Measurements from ENCODE around the gene VSIG1. TPM values are rescaled to one million over a fixed set of nuclear protein-coding genes. Genes with fewer than 3 reads are reported as not detected.

The VSIG1 gene
- total RNA-seq, 1 donor from 2014 or later: 0.56 TPM

DNA sequence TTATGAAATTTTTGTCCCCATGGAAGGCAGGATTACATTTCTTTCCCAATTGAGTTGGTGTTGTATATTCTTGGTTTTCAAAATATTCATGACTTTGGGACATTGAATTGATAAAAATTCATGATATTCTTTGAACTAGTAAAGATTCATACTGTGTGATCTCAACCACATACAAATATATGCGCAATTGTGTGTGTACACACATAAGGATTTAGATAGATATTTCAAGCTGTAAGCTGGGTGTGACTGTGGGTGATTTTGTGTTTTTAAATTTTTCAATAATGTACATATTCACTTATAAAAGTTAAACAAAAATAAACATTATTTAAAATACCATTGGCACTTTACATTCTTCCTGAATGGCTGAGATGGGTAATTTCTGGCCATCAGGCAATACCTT, 19.5 kb upstream of the VSIG1 start:
- H3K4me3 Mint-ChIP-seq (ENCODE audit: unreplicated experiment): no peak overlapping the region
- no peak for DNase-seq (ENCODE audit: low spot score)
- H3K27me3 Mint-ChIP-seq (ENCODE audit: unreplicated experiment): peaks cover 1% of the 10 kb centered on the region

DNA sequence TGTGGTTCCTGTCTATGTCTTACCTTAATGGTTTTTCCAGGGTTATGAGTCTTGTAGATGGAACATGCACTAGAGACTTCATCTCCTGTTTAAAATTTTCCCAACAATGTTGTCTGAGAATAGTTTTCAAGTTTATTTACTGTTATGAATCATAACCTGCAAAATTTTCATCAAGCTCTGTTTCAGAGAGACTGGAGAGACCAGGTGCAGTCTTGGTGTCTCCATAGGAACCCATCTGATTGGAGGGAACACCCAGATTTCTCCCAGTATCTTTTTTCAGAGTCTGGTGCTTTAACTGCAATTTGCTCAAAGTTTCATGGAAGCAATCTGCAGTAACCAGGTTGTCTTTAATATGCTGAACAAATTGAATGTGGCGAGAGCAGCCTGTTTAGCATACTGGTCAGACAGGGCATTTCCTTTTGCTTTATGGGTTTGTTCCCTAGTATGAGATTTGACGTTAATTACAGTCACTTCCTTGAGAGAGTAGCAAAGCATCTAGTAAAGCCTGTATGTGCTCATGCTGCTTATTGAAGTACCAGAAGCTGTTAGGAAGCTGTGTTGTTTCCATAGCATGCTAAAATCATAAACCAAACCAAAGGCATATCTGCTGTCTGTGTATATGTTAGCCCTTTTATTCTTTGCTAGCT, 18.8 kb upstream of the VSIG1 start:
- Mint-ChIP-seq H3K27me3 (ENCODE audit: unreplicated experiment) (peaks cover 1% of the 10 kb centered on the region), H3K9me3 (ENCODE audit: unreplicated experiment) (no peaks in the 10 kb centered on the region), H3K4me3 (ENCODE audit: unreplicated experiment) (no peak overlapping the region), H3K36me3 (ENCODE audit: low read depth, unreplicated experiment) (no peaks in the 10 kb centered on the region), H3K27ac (ENCODE audit: unreplicated experiment) (no peak overlapping the region), H3K4me1 (ENCODE audit: unreplicated experiment) (peaks cover 9% of the 10 kb centered on the region)
- no peak for DNase-seq (ENCODE audit: low spot score)
- TF ChIP-seq, protein P1, sequence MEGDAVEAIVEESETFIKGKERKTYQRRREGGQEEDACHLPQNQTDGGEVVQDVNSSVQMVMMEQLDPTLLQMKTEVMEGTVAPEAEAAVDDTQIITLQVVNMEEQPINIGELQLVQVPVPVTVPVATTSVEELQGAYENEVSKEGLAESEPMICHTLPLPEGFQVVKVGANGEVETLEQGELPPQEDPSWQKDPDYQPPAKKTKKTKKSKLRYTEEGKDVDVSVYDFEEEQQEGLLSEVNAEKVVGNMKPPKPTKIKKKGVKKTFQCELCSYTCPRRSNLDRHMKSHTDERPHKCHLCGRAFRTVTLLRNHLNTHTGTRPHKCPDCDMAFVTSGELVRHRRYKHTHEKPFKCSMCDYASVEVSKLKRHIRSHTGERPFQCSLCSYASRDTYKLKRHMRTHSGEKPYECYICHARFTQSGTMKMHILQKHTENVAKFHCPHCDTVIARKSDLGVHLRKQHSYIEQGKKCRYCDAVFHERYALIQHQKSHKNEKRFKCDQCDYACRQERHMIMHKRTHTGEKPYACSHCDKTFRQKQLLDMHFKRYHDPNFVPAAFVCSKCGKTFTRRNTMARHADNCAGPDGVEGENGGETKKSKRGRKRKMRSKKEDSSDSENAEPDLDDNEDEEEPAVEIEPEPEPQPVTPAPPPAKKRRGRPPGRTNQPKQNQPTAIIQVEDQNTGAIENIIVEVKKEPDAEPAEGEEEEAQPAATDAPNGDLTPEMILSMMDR (IDR thresholded peaks at IDR 0.05; ENCODE audit: unreplicated experiment): no peak

More for the DNA sequence above, 19.5 kb upstream of the VSIG1 start:
- Mint-ChIP-seq H3K27ac (ENCODE audit: unreplicated experiment) (no peak overlapping the region), H3K9me3 (ENCODE audit: unreplicated experiment) (no peaks in the 10 kb centered on the region), H3K4me1 (ENCODE audit: unreplicated experiment) (peaks cover 9% of the 10 kb centered on the region), H3K36me3 (ENCODE audit: low read depth, unreplicated experiment) (no peaks in the 10 kb centered on the region)
- TF ChIP-seq, protein P1 (IDR thresholded peaks at IDR 0.05; ENCODE audit: unreplicated experiment): no peak

DNA sequence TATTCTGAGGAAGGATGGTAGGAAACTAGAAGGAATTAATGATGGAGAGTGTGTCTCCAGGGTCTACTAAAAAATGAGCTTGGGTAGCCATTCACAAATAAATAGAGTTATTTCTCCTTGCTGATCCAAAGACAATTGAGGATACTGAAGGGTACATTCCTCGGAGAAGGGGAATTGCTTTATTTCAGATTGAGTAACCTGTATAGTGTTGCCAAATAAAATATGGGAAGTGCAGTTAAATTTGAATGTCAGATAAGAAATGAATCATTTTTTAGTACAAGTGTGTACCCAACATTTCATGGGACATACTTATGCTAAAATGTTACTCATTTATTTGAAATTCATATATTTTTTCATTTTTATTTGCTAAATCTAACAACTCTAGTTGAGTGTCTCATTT, 16.0 kb upstream of the VSIG1 start:
- Mint-ChIP-seq H3K4me1 (ENCODE audit: unreplicated experiment) (peaks cover 2% of the 10 kb centered on the region), H3K27ac (ENCODE audit: unreplicated experiment) (no peak overlapping the region), H3K27me3 (ENCODE audit: unreplicated experiment) (peaks cover 1% of the 10 kb centered on the region), H3K9me3 (ENCODE audit: unreplicated experiment) (no peaks in the 10 kb centered on the region), H3K4me3 (ENCODE audit: unreplicated experiment) (no peak overlapping the region), H3K36me3 (ENCODE audit: low read depth, unreplicated experiment) (no peaks in the 10 kb centered on the region)
- DNase-seq (ENCODE audit: low spot score): no peak
- TF ChIP-seq, protein P1 (IDR thresholded peaks at IDR 0.05; ENCODE audit: unreplicated experiment): no peak

DNA sequence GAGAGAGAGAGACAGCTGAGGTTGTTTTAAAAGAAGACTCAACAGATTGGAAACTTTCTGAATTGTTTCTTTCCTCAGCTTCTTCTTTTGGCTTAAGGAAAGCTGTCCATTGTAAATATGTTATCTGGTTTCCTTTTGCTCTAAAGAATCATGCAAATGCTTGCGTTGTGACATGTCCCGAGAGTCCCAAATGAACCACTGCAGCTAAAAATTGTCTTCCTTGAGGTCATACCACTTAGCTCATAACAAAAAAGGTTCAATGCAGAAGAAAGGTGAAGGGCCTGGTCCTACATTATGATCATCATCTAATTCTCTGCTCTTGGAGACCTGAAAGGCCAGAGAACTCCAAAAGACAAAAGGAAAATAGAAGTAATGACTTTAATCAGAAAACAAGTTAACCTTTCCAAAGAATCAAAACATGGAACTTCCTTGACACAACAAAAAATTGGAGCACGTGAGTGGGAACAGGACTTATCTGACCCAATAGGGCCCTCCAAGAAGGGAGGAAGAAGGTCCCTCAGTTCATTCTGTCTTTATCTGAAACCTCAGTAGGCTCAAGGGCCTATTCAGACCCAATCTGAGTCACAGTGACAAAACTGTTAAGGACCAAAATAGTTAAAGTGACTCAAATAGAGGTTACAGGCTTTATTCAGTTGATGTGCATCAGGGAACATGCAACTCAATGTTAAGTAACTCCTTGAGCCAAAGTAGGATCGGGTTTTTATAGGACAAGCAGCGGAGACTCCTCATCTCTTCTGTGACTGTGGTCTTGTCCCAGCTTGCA, 14.7 kb upstream of the VSIG1 start:
- Mint-ChIP-seq H3K27me3 (ENCODE audit: unreplicated experiment) (peaks cover 1% of the 10 kb centered on the region), H3K4me1 (ENCODE audit: unreplicated experiment) (peaks cover 2% of the 10 kb centered on the region), H3K9me3 (ENCODE audit: unreplicated experiment) (no peaks in the 10 kb centered on the region), H3K27ac (ENCODE audit: unreplicated experiment) (no peak overlapping the region), H3K36me3 (ENCODE audit: low read depth, unreplicated experiment) (no peaks in the 10 kb centered on the region), H3K4me3 (ENCODE audit: unreplicated experiment) (no peak overlapping the region)
- TF ChIP-seq, protein P1 (IDR thresholded peaks at IDR 0.05; ENCODE audit: unreplicated experiment): no peak
- DNase-seq (ENCODE audit: low spot score): no peak

DNA sequence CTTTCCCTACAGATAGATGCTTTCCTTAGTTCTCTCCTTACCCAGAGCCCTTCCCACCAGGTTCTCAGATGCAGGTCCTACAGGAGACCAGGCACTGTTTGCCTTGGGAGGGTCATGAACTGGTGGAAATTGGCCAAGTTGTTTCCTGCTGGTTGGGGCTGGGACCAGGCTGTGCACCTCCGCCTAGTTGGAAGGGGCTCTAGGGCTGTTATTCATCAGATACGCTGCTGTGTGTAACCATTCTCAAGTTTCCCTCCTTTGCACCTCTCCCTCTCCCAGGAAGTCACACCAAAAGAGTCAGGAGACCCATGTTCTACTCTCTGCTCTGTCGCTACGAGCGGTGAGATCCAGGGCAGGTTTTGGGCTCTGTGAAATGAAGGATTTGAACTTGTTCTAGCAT, 11.9 kb upstream of the VSIG1 start:
- TF ChIP-seq, protein P1 (IDR thresholded peaks at IDR 0.05; ENCODE audit: unreplicated experiment): no peak
- H3K36me3 Mint-ChIP-seq (ENCODE audit: low read depth, unreplicated experiment): no peaks in the 10 kb centered on the region
- H3K4me1 Mint-ChIP-seq (ENCODE audit: unreplicated experiment): peaks cover 2% of the 10 kb centered on the region
- peaks cover 1% of the 10 kb centered on the region for H3K27me3 Mint-ChIP-seq (ENCODE audit: unreplicated experiment)
- no peaks in the 10 kb centered on the region for H3K9me3 Mint-ChIP-seq (ENCODE audit: unreplicated experiment)
- H3K4me3 Mint-ChIP-seq (ENCODE audit: unreplicated experiment): no peak overlapping the region
- DNase-seq (ENCODE audit: low spot score): no peak
- no peak overlapping the region for H3K27ac Mint-ChIP-seq (ENCODE audit: unreplicated experiment)
